Brain microvascular endothelial cell (primary cell): Measurements from ENCODE around the gene UBE3D.

Experiments used
- DNase-seq: peaks from one replicate; pipeline ENCODE4 v3.0.0-alpha.2; 2020
- H3K27ac ChIP-seq: fragments of 250-450 bp; sonication (Bioruptor Pico); 2 replicates; pipeline ENCODE4 v1.5.1; 2020; ENCODE audit warnings: mild to moderate bottlenecking, moderate library complexity
- H3K27me3 ChIP-seq: fragments of 250-450 bp; sonication (Bioruptor Pico); replicated peaks from 2 replicates; pipeline ENCODE4 v1.5.1; 2020; ENCODE audit warnings: mild to moderate bottlenecking
- H3K36me3 ChIP-seq: fragments of 250-450 bp; sonication (Bioruptor Pico); replicated peaks from 2 replicates; pipeline ENCODE4 v1.5.1; 2020; ENCODE audit warnings: mild to moderate bottlenecking
- H3K4me3 ChIP-seq: 2 replicates; pipeline ENCODE4 v1.5.1; 2011; ENCODE audit warnings: low read depth, mild to moderate bottlenecking, control low read depth, low read length, moderate library complexity
- in situ Hi-C: cut with HindIII; loops from 2 replicates; pipeline ENCODE4 v1.10.0; 2017; ENCODE audit warnings: low sequenced_read_pairs, low pct_ligation_motif_present
- TF ChIP-seq, protein P1 (sequence below): IDR thresholded peaks from 2 replicates; pipeline ENCODE4 v1.5.1; 2011; ENCODE audit warnings: low read depth, mild to moderate bottlenecking, moderate library complexity, low read length, control low read depth, inconsistent platforms; ENCODE audit errors: missing control alignments

UBE3D gene

DNA sequence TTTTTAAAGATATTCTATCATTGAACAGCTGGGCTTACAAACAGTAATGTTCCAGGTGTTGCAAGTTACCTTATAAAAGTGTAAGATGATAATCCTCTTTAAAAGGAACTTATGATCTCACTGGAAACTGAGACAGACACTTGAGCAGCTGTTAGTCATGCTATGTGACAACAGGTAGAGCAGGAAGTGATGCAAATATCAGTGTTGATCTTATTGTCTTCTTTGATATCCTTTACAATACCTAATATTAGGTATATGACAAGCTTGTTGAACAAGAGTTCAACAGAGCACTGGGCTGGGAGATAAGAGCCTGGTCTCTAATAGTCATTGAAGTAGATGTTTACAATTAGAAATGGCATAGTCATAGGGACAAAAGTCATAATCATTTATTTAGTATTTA, 150.0 kb downstream of the UBE3D start:
- in situ Hi-C loops = no loop called here
- H3K27me3 ChIP-seq = no peaks in the 10 kb centered on the region
- TF ChIP-seq, protein P1, sequence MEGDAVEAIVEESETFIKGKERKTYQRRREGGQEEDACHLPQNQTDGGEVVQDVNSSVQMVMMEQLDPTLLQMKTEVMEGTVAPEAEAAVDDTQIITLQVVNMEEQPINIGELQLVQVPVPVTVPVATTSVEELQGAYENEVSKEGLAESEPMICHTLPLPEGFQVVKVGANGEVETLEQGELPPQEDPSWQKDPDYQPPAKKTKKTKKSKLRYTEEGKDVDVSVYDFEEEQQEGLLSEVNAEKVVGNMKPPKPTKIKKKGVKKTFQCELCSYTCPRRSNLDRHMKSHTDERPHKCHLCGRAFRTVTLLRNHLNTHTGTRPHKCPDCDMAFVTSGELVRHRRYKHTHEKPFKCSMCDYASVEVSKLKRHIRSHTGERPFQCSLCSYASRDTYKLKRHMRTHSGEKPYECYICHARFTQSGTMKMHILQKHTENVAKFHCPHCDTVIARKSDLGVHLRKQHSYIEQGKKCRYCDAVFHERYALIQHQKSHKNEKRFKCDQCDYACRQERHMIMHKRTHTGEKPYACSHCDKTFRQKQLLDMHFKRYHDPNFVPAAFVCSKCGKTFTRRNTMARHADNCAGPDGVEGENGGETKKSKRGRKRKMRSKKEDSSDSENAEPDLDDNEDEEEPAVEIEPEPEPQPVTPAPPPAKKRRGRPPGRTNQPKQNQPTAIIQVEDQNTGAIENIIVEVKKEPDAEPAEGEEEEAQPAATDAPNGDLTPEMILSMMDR = no peak
- DNase-seq = no peak
- H3K27ac ChIP-seq = no peak overlapping the region
- no peak overlapping the region for H3K4me3 ChIP-seq
- no peaks in the 10 kb centered on the region for H3K36me3 ChIP-seq

DNA sequence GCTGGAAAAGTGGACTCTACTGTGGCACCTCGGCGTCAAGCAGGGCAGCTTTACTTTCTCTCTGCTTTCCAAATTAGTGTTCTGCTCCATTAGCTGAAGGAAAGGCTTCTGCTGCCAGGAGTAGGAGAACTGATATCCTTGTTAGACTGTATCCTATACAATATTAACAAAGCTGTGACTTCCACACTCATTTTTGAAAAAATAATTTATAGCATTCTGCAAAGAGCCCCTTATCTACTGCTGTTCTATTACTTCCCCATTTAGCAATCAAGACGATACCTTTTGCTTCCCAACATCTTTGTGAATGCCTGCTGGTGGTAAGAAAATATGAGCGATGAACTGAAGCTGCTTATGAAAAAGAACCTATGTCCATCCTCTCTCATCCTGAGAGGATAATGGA, 151.1 kb downstream of the UBE3D start:
- TF ChIP-seq, protein P1 = no peak
- DNase-seq = no peak
- no peaks in the 10 kb centered on the region for H3K27me3 ChIP-seq
- H3K4me3 ChIP-seq = no peak overlapping the region
- no peaks in the 10 kb centered on the region for H3K36me3 ChIP-seq
- no peak overlapping the region for H3K27ac ChIP-seq
- in situ Hi-C loops = no loop called here

DNA sequence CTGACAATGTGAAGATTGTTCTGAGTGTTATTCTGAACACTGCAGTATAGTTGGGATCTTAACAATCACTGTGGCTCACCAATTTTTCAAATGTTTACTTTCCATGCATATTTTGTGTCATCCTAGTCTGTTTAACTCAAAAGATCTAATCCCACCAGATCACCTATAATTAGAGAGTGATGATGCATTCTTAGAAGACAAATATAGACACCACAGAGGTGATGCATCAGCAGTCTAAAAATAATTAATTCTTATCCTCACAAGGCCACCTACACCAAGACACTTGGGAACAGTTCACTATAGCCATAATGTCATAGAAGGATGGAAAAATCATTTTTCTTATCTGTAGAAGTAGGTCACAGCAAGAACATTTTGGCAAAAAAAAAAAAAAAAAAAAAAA, 154.8 kb downstream of the UBE3D start:
- Histone ChIP-seq H3K27me3 (no peaks in the 10 kb centered on the region), H3K4me3 (no peak overlapping the region), H3K36me3 (no peaks in the 10 kb centered on the region), H3K27ac (no peak overlapping the region)
- TF ChIP-seq, protein P1 = no peak
- no peak for DNase-seq
- in situ Hi-C loops = no loop called here

DNA sequence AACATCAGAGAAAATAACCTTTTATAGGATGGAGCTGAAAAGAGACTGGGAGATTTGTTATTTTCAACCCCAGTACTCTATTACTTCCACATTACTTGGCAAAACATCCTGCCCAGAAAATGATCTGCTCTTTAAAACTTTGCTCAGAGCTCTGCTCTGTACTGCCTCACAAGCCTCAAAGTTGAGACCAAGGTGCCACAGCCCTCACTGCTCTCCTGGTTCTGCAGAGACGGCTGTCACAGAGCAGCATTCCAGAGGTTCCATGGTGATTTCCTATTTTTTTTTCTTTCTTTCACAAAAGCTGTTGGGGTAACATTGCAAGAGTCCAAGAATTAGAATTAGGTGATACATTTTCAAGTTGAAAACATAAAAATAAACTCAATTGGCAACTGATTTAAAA, 155.2 kb downstream of the UBE3D start:
- Histone ChIP-seq H3K27ac (no peak overlapping the region), H3K36me3 (no peaks in the 10 kb centered on the region), H3K4me3 (no peak overlapping the region), H3K27me3 (no peaks in the 10 kb centered on the region)
- TF ChIP-seq, protein P1 = no peak
- no peak for DNase-seq
- in situ Hi-C loops = no loop called here

DNA sequence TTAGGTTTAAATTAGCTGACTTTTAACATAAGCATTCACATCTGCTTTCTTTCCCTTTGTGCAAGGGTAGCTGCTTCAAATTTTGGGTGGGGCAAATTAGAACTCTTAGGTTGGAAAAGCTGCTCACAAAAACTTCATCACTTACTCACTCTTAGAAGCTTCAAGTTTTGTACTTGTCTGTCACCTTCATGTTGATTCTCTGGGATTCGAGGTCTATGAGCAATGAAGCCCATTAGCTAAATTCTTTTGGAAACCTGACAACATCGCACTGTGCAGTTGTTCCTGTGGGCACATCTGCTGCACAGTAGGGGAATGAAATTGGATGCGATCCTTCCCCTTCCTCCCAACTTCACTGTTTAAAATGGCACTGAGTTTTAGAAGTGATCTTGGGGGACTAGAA, 156.1 kb downstream of the UBE3D start:
- Histone ChIP-seq H3K27me3 (no peaks in the 10 kb centered on the region), H3K36me3 (no peaks in the 10 kb centered on the region), H3K27ac (no peak overlapping the region), H3K4me3 (no peak overlapping the region)
- DNase-seq = no peak
- in situ Hi-C loops = no loop called here
- TF ChIP-seq, protein P1 = no peak

DNA sequence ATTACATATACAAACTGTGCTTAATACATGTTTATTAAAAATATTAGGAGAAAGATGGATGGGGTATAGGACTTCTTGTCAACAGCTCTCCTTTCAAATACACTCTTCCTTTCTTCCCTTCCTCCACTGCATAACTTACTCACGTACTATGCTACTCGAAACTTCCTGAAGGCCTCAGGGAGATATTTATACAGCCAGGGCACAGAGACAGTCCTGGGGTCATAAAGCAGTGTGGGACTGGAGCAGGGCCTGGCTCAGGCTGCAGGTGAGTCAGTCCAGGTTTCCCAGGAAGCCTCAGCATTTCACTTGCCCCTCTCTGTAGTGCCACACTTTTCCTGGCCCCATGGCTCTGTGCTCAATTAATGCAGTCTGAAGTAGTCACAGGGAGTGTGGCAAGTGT, 157.0 kb downstream of the UBE3D start:
- TF ChIP-seq, protein P1 = no peak
- Histone ChIP-seq H3K27ac (no peak overlapping the region), H3K4me3 (no peak overlapping the region), H3K36me3 (no peaks in the 10 kb centered on the region), H3K27me3 (no peaks in the 10 kb centered on the region)
- in situ Hi-C loops = no loop called here
- no peak for DNase-seq
